GM21529 (cell line): ENCODE measurements around the gene LARGE1.

Source experiments
- ATAC-seq: cut with Tn5 transposase; IDR thresholded peaks from one replicate; pipeline ENCODE4 v1.9.1; 2021; ENCODE audit not compliant: unreplicated experiment

LARGE1 gene

GRCh38 chr22:33914131-33914530 lies 6.1 kb downstream of the LARGE1 start:
- ATAC-seq = no peak

GRCh38 chr22:33913188-33913587 lies 7.1 kb downstream of the LARGE1 start:
- no peak for ATAC-seq

GRCh38 chr22:33909911-33910310 lies 10.4 kb downstream of the LARGE1 start:
- no peak for ATAC-seq

GRCh38 chr22:33909075-33909458 lies 11.2 kb downstream of the LARGE1 start:
- no peak for ATAC-seq

- no peak for ATAC-seq
Observed at GRCh38 chr22:33908171-33909074, 11.9 kb downstream of the LARGE1 start.

- no peak for ATAC-seq
Observed at GRCh38 chr22:33906954-33907353, 13.3 kb downstream of the LARGE1 start.

- no peak for ATAC-seq
Observed at GRCh38 chr22:33906475-33906874, 13.8 kb downstream of the LARGE1 start.

- no peak for ATAC-seq
Observed at GRCh38 chr22:33903012-33903411, 17.3 kb downstream of the LARGE1 start.

GRCh38 chr22:33902073-33902472 lies 18.2 kb downstream of the LARGE1 start:
- ATAC-seq = no peak

- no peak for ATAC-seq
Observed at GRCh38 chr22:33898121-33898520, 22.2 kb downstream of the LARGE1 start.

- ATAC-seq = no peak
Observed at GRCh38 chr22:33897448-33897835, 22.8 kb downstream of the LARGE1 start.

- ATAC-seq = peak; percentile 46
Observed at GRCh38 chr22:33896575-33897447, 23.5 kb downstream of the LARGE1 start.

- peak; percentile 46 for ATAC-seq
Observed at GRCh38 chr22:33896154-33896553, 24.1 kb downstream of the LARGE1 start.

- ATAC-seq = no peak
Observed at GRCh38 chr22:33895444-33895843, 24.8 kb downstream of the LARGE1 start.

GRCh38 chr22:33894515-33894914 lies 25.8 kb downstream of the LARGE1 start:
- ATAC-seq = no peak

- ATAC-seq = no peak
Observed at GRCh38 chr22:33894036-33894435, 26.2 kb downstream of the LARGE1 start.

- ATAC-seq = no peak
Observed at GRCh38 chr22:33893512-33893911, 26.8 kb downstream of the LARGE1 start.

- ATAC-seq = no peak
Observed at GRCh38 chr22:33891992-33892391, 28.3 kb downstream of the LARGE1 start.

GRCh38 chr22:33891455-33891854 lies 28.8 kb downstream of the LARGE1 start:
- no peak for ATAC-seq

GRCh38 chr22:33889748-33890147 lies 30.5 kb downstream of the LARGE1 start:
- no peak for ATAC-seq

GRCh38 chr22:33888821-33889220 lies 31.5 kb downstream of the LARGE1 start:
- no peak for ATAC-seq

- no peak for ATAC-seq
Observed at GRCh38 chr22:33887173-33887572, 33.1 kb downstream of the LARGE1 start.
